ENCODE measurements around the gene ETS2. TPM values are rescaled to one million over a fixed set of nuclear protein-coding genes. Genes with fewer than 3 reads are reported as not detected.
"Not testable (repeated sequence)": the region's sequence is repeated elsewhere in the genome, so short reads cannot be mapped to it uniquely, and the experiment has no call there.

ETS2 gene
- total RNA-seq, 1 donor from 2014 or later, result 30.4 TPM

GRCh38 chr21:38837806-38838461 is 32.2 kb downstream of the ETS2 start:
- H3K9me3 Mint-ChIP-seq, result no peaks in the 10 kb centered on the region
- H3K36me3 Mint-ChIP-seq (ENCODE audit: low read depth), result no peaks in the 10 kb centered on the region
- intact Hi-C loops (cut with micrococcal nuclease), result loop anchor here (10.0 kb wide), 2 partner anchors 57 to 147 kb away; no protein-coding TSS in a partner anchor
- DNase-seq, result no peak
- H3K27ac Mint-ChIP-seq, result no peak overlapping the region
- H3K27me3 Mint-ChIP-seq, result peaks cover 6% of the 10 kb centered on the region
- H3K4me1 Mint-ChIP-seq, result peaks cover 10% of the 10 kb centered on the region
- H3K4me3 Mint-ChIP-seq, result no peak overlapping the region

GRCh38 chr21:38838598-38839327 is 33.0 kb downstream of the ETS2 start:
- Mint-ChIP-seq H3K4me3 (no peak overlapping the region), H3K9me3 (no peaks in the 10 kb centered on the region), H3K4me1 (peaks cover 10% of the 10 kb centered on the region), H3K27me3 (peaks cover 6% of the 10 kb centered on the region), H3K27ac (no peak overlapping the region), H3K36me3 (ENCODE audit: low read depth) (no peaks in the 10 kb centered on the region)
- intact Hi-C loops (cut with micrococcal nuclease), result loop anchor here (10.0 kb wide), 2 partner anchors 56 to 146 kb away; no protein-coding TSS in a partner anchor
- no peak for DNase-seq

- Mint-ChIP-seq H3K27me3 (peaks cover 4% of the 10 kb centered on the region), H3K4me3 (no peak overlapping the region), H3K36me3 (ENCODE audit: low read depth) (no peaks in the 10 kb centered on the region), H3K27ac (no peak overlapping the region), H3K9me3 (no peaks in the 10 kb centered on the region), H3K4me1 (peaks cover 10% of the 10 kb centered on the region)
- DNase-seq, result no peak
- intact Hi-C loops (cut with micrococcal nuclease), result loop anchor here (10.0 kb wide), 2 partner anchors 55 to 145 kb away; no protein-coding TSS in a partner anchor
Measured at GRCh38 chr21:38839328-38840286, 33.9 kb downstream of the ETS2 start.

GRCh38 chr21:38840456-38841300 is 34.9 kb downstream of the ETS2 start:
- H3K27me3 Mint-ChIP-seq, result no peaks in the 10 kb centered on the region
- H3K9me3 Mint-ChIP-seq, result no peaks in the 10 kb centered on the region
- H3K4me3 Mint-ChIP-seq, result no peak overlapping the region
- H3K27ac Mint-ChIP-seq, result peak overlapping the region; percentile 13
- no peaks in the 10 kb centered on the region for H3K36me3 Mint-ChIP-seq (ENCODE audit: low read depth)
- peaks cover 10% of the 10 kb centered on the region for H3K4me1 Mint-ChIP-seq
- DNase-seq, result no peak
- intact Hi-C loops (cut with micrococcal nuclease), result no loop called here

- peaks cover 10% of the 10 kb centered on the region for H3K4me1 Mint-ChIP-seq
- H3K36me3 Mint-ChIP-seq (ENCODE audit: low read depth), result no peaks in the 10 kb centered on the region
- no peak overlapping the region for H3K27ac Mint-ChIP-seq
- no peak for DNase-seq
- H3K27me3 Mint-ChIP-seq, result no peaks in the 10 kb centered on the region
- no peaks in the 10 kb centered on the region for H3K9me3 Mint-ChIP-seq
- intact Hi-C loops (cut with micrococcal nuclease), result no loop called here
- H3K4me3 Mint-ChIP-seq, result no peak overlapping the region
Measured at GRCh38 chr21:38841472-38841871, 35.7 kb downstream of the ETS2 start.

- Mint-ChIP-seq H3K4me1 (peaks cover 10% of the 10 kb centered on the region), H3K4me3 (no peak overlapping the region), H3K27me3 (no peaks in the 10 kb centered on the region), H3K27ac (no peak overlapping the region), H3K9me3 (no peaks in the 10 kb centered on the region), H3K36me3 (ENCODE audit: low read depth) (no peaks in the 10 kb centered on the region)
- no peak for DNase-seq
- intact Hi-C loops (cut with micrococcal nuclease), result no loop called here
Measured at GRCh38 chr21:38842079-38842478, 36.4 kb downstream of the ETS2 start.

GRCh38 chr21:38843379-38843778 is 37.6 kb downstream of the ETS2 start:
- H3K4me3 Mint-ChIP-seq, result no peak overlapping the region
- no peaks in the 10 kb centered on the region for H3K9me3 Mint-ChIP-seq
- no peak overlapping the region for H3K27ac Mint-ChIP-seq
- peaks cover 6% of the 10 kb centered on the region for H3K4me1 Mint-ChIP-seq
- DNase-seq, result peak; percentile 30
- intact Hi-C loops (cut with micrococcal nuclease), result no loop called here
- no peaks in the 10 kb centered on the region for H3K27me3 Mint-ChIP-seq
- H3K36me3 Mint-ChIP-seq (ENCODE audit: low read depth), result no peaks in the 10 kb centered on the region

GRCh38 chr21:38843806-38844503 is 38.2 kb downstream of the ETS2 start:
- H3K27ac Mint-ChIP-seq, result no peak overlapping the region
- DNase-seq, result peak; percentile 25
- intact Hi-C loops (cut with micrococcal nuclease), result no loop called here
- no peaks in the 10 kb centered on the region for H3K27me3 Mint-ChIP-seq
- no peaks in the 10 kb centered on the region for H3K9me3 Mint-ChIP-seq
- peaks cover 6% of the 10 kb centered on the region for H3K4me1 Mint-ChIP-seq
- H3K4me3 Mint-ChIP-seq, result no peak overlapping the region
- H3K36me3 Mint-ChIP-seq (ENCODE audit: low read depth), result no peaks in the 10 kb centered on the region

- intact Hi-C loops (cut with micrococcal nuclease); H3K27me3 Mint-ChIP-seq; H3K27ac Mint-ChIP-seq; DNase-seq; H3K36me3 Mint-ChIP-seq (ENCODE audit: low read depth); H3K4me1 Mint-ChIP-seq; H3K4me3 Mint-ChIP-seq; H3K9me3 Mint-ChIP-seq: not testable (repeated sequence)
Measured at GRCh38 chr21:38845374-38845773, 39.6 kb downstream of the ETS2 start.

GRCh38 chr21:38847556-38847955 is 41.8 kb downstream of the ETS2 start:
- H3K27me3 Mint-ChIP-seq, result no peaks in the 10 kb centered on the region
- no peaks in the 10 kb centered on the region for H3K36me3 Mint-ChIP-seq (ENCODE audit: low read depth)
- peak; percentile 47 for DNase-seq
- H3K4me3 Mint-ChIP-seq, result no peak overlapping the region
- no peak overlapping the region for H3K27ac Mint-ChIP-seq
- H3K4me1 Mint-ChIP-seq, result peaks cover 3% of the 10 kb centered on the region
- H3K9me3 Mint-ChIP-seq, result no peaks in the 10 kb centered on the region
- intact Hi-C loops (cut with micrococcal nuclease), result no loop called here

- no peaks in the 10 kb centered on the region for H3K36me3 Mint-ChIP-seq (ENCODE audit: low read depth)
- no peak overlapping the region for H3K4me3 Mint-ChIP-seq
- intact Hi-C loops (cut with micrococcal nuclease), result no loop called here
- DNase-seq, result peak; percentile 40
- no peaks in the 10 kb centered on the region for H3K27me3 Mint-ChIP-seq
- H3K27ac Mint-ChIP-seq, result no peak overlapping the region
- H3K4me1 Mint-ChIP-seq, result peaks cover 3% of the 10 kb centered on the region
- no peaks in the 10 kb centered on the region for H3K9me3 Mint-ChIP-seq
Measured at GRCh38 chr21:38848187-38848609, 42.5 kb downstream of the ETS2 start.

- H3K4me3 Mint-ChIP-seq, result no peak overlapping the region
- H3K27ac Mint-ChIP-seq, result no peak overlapping the region
- no peaks in the 10 kb centered on the region for H3K9me3 Mint-ChIP-seq
- intact Hi-C loops (cut with micrococcal nuclease), result no loop called here
- H3K27me3 Mint-ChIP-seq, result no peaks in the 10 kb centered on the region
- no peaks in the 10 kb centered on the region for H3K36me3 Mint-ChIP-seq (ENCODE audit: low read depth)
- peaks cover 3% of the 10 kb centered on the region for H3K4me1 Mint-ChIP-seq
- DNase-seq, result no peak
Measured at GRCh38 chr21:38849776-38850175, 44.0 kb downstream of the ETS2 start.
